ENCODE results near the gene BCAS3. TPM values are rescaled to one million over a fixed set of nuclear protein-coding genes. Genes with fewer than 3 reads are reported as not detected.

Gene BCAS3
- total and polyA plus RNA-seq, 4 donors: 11.6 to 47.6 (median 27.4) TPM

DNA sequence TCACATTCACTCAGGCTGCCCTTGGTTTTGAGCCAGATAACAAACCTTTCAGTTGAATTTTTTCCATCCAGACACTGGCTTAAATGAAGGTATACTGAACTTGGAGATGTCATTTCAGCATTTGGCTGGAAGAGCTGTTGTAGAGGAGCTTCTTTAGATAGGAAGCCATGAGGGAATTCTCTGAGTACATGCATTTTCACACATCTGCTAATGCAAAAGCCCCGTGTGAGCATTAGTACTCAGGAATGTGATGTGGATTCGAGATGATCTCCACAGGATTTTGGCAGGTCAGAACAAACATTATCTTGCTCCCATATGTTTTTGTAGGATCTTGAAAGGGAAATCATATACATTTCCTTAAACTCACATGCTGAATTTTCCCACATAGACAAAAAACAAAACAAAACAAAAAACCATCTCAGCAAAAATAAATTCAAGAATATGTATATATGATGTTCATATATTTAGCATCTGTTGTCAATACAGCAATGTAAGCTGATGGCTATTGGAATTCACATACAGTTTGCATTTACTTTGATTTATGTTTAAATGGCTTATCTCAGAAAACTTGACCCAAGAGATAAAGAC lies 444.8 kb downstream of the BCAS3 start:
- 73 to 85% methylated on average over 2 of the region's 2 CpGs for WGBS, 2 donors
- intact Hi-C loops (cut with DNase I): no loop called here
- H3K4me3 ChIP-seq (ENCODE audit: low read length in 2 of 2): no peak overlapping the region
- H3K36me3 ChIP-seq (ENCODE audit: control insufficient read depth in 1 of 2, insufficient read depth in 2 of 2, low read length in 1 of 2): no peaks in the 10 kb centered on the region
- H3K27ac ChIP-seq (ENCODE audit: low read depth in 1 of 2, low read length in 2 of 2): no peak overlapping the region
- no peak for ATAC-seq (ENCODE audit: low FRiP score)
- H3K27me3 ChIP-seq (ENCODE audit: control insufficient read depth in 1 of 2, insufficient read depth in 2 of 2, low read length in 1 of 2): no peaks in the 10 kb centered on the region
- no peaks in the 10 kb centered on the region for H3K9me3 ChIP-seq (ENCODE audit: control insufficient read depth, low read length)
- no peak for DNase-seq
- no peaks in the 10 kb centered on the region for H3K4me1 ChIP-seq (ENCODE audit: control insufficient read depth in 1 of 2, insufficient read depth in 2 of 2, low read length in 2 of 2)

DNA sequence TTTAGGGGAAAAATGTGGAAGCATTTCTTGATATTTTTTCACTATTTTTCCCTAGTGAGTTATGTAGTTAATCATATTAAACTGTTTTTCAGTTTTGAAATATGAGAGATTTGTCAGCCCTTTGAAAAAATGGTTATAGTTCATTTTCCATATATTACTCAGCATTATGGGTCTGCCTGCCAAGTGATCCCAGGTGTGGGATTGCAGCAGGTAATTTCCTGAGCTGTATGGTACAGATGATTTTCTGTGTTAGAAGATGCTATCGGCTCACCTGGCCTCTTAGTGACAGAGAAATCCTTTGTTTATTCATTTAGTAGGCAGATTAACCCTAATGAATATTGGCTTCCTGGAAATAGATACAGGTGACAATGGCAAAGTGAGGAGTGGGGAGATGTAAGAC lies 446.9 kb downstream of the BCAS3 start:
- H3K9me3 ChIP-seq (ENCODE audit: control insufficient read depth, low read length): no peaks in the 10 kb centered on the region
- H3K36me3 ChIP-seq (ENCODE audit: control insufficient read depth in 1 of 2, insufficient read depth in 2 of 2, low read length in 1 of 2): no peaks in the 10 kb centered on the region
- no peak for DNase-seq
- no peak overlapping the region for H3K4me3 ChIP-seq (ENCODE audit: low read length in 2 of 2)
- no peaks in the 10 kb centered on the region for H3K4me1 ChIP-seq (ENCODE audit: control insufficient read depth in 1 of 2, insufficient read depth in 2 of 2, low read length in 2 of 2)
- intact Hi-C loops (cut with DNase I): no loop called here
- no peaks in the 10 kb centered on the region for H3K27me3 ChIP-seq (ENCODE audit: control insufficient read depth in 1 of 2, insufficient read depth in 2 of 2, low read length in 1 of 2)
- WGBS, 2 donors: 97 to 100% methylated on average over 1 of the region's 1 CpG
- no peak overlapping the region for H3K27ac ChIP-seq (ENCODE audit: low read depth in 1 of 2, low read length in 2 of 2)
- ATAC-seq (ENCODE audit: low FRiP score): no peak

DNA sequence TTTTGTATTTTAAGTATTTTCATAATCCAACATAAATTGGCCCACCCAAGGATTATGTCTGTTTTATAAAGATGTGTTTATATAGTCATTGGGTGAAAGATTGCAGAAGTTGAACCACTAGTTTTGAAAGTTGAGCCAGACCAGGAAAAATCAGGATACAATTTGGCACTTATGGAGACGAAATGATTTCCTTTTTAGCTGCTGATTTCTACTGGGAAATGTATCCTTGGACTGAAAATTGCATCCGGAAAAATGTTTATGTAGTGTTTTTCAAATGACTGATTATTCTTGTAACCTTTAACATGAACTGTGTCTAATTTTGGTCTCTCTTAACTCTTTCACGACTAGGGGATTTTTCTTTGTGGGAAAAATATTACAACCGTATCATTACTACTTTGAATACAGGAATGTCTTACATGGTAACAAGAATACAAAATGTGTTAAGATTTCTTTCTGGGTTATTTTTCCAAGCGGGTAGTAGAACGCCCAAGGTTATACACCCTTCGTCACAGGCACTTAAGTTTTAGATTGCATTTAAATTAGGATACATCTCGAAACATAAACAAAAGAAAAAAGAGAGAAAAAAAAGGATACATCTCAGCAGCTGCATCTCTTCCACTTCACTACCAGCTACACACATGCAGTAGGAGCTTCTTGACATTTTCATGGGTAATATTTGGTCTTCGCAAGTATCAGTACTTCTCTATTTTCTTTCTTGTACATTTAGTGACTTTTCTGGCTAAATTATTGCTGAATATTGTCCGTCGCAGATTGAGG lies 449.0 kb downstream of the BCAS3 start:
- H3K27me3 ChIP-seq (ENCODE audit: control insufficient read depth in 1 of 2, insufficient read depth in 2 of 2, low read length in 1 of 2): no peaks in the 10 kb centered on the region
- WGBS, 2 donors: 59 to 65% methylated on average over 11 of the region's 11 CpGs
- ATAC-seq (ENCODE audit: low FRiP score): no peak
- DNase-seq: no peak
- no peak overlapping the region for H3K4me3 ChIP-seq (ENCODE audit: low read length in 2 of 2)
- no peak overlapping the region for H3K27ac ChIP-seq (ENCODE audit: low read depth in 1 of 2, low read length in 2 of 2)
- intact Hi-C loops (cut with DNase I): no loop called here
- no peaks in the 10 kb centered on the region for H3K9me3 ChIP-seq (ENCODE audit: control insufficient read depth, low read length)
- peaks cover 0 to 2% of the 10 kb centered on the region in 2 donors for H3K4me1 ChIP-seq (ENCODE audit: control insufficient read depth in 1 of 2, insufficient read depth in 2 of 2, low read length in 2 of 2)
- no peaks in the 10 kb centered on the region for H3K36me3 ChIP-seq (ENCODE audit: control insufficient read depth in 1 of 2, insufficient read depth in 2 of 2, low read length in 1 of 2)

DNA sequence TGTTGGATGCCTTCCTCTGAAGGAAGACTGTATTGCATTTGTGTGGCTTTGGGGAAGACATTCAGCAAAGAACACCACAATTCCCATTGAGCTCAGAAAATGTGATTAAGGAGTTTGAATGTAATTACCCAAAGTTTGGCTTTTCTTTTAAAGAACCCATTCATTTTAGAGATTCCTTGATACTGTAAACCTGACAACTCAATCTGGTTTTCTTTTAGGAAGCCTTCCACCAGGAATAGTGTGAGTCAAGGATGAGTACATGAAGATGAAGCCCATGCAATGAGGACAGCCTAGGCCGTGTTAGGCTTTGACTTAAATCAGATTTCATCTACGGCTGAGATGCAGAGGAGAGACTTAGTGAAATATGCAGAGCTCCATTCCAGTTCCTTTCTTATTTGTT lies 450.3 kb downstream of the BCAS3 start:
- H3K27ac ChIP-seq (ENCODE audit: low read depth in 1 of 2, low read length in 2 of 2): no peak overlapping the region
- intact Hi-C loops (cut with DNase I): no loop called here
- H3K36me3 ChIP-seq (ENCODE audit: control insufficient read depth in 1 of 2, insufficient read depth in 2 of 2, low read length in 1 of 2): no peaks in the 10 kb centered on the region
- no peak overlapping the region for H3K4me3 ChIP-seq (ENCODE audit: low read length in 2 of 2)
- WGBS, 2 donors: 81 to 85% methylated on average over 2 of the region's 2 CpGs
- no peaks in the 10 kb centered on the region for H3K27me3 ChIP-seq (ENCODE audit: control insufficient read depth in 1 of 2, insufficient read depth in 2 of 2, low read length in 1 of 2)
- peaks cover 2 to 6% of the 10 kb centered on the region in 2 donors for H3K4me1 ChIP-seq (ENCODE audit: control insufficient read depth in 1 of 2, insufficient read depth in 2 of 2, low read length in 2 of 2)
- ATAC-seq (ENCODE audit: low FRiP score) (no peak), DNase-seq (no peak)
- no peaks in the 10 kb centered on the region for H3K9me3 ChIP-seq (ENCODE audit: control insufficient read depth, low read length)

DNA sequence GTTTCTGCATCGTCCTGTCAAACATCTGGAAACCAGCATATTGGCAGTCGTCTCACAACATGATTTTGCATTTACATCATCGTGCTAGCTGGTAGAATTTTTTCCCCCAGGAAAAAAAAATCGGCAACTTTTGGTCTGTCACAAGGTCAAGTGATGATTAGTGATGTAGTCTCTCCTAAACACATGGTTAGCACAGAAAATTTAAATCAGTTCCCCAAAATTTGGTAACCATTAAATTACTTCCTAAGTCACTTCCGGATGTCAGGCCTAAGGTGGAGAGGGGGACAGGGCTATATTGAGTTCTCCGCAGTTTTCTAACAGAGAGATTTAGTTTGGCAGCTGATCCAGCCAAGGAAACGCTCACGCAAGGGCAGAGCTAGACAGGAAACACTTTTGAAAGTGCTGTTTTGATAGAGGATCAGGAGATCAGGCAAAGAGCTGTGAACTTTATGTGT lies 451.0 kb downstream of the BCAS3 start:
- 5 to 8% methylated on average over 8 of the region's 8 CpGs for WGBS, 2 donors
- peak; percentile 19 for ATAC-seq (ENCODE audit: low FRiP score)
- H3K4me1 ChIP-seq (ENCODE audit: control insufficient read depth in 1 of 2, insufficient read depth in 2 of 2, low read length in 2 of 2): peaks cover 2 to 6% of the 10 kb centered on the region in 2 donors
- no peaks in the 10 kb centered on the region for H3K9me3 ChIP-seq (ENCODE audit: control insufficient read depth, low read length)
- intact Hi-C loops (cut with DNase I): no loop called here
- H3K27me3 ChIP-seq (ENCODE audit: control insufficient read depth in 1 of 2, insufficient read depth in 2 of 2, low read length in 1 of 2): no peaks in the 10 kb centered on the region
- H3K4me3 ChIP-seq (ENCODE audit: low read length in 2 of 2): no peak overlapping the region
- no peak for DNase-seq
- peak overlapping the region in 1 of 2 donors; percentile 44 for H3K27ac ChIP-seq (ENCODE audit: low read depth in 1 of 2, low read length in 2 of 2)
- no peaks in the 10 kb centered on the region for H3K36me3 ChIP-seq (ENCODE audit: control insufficient read depth in 1 of 2, insufficient read depth in 2 of 2, low read length in 1 of 2)

DNA sequence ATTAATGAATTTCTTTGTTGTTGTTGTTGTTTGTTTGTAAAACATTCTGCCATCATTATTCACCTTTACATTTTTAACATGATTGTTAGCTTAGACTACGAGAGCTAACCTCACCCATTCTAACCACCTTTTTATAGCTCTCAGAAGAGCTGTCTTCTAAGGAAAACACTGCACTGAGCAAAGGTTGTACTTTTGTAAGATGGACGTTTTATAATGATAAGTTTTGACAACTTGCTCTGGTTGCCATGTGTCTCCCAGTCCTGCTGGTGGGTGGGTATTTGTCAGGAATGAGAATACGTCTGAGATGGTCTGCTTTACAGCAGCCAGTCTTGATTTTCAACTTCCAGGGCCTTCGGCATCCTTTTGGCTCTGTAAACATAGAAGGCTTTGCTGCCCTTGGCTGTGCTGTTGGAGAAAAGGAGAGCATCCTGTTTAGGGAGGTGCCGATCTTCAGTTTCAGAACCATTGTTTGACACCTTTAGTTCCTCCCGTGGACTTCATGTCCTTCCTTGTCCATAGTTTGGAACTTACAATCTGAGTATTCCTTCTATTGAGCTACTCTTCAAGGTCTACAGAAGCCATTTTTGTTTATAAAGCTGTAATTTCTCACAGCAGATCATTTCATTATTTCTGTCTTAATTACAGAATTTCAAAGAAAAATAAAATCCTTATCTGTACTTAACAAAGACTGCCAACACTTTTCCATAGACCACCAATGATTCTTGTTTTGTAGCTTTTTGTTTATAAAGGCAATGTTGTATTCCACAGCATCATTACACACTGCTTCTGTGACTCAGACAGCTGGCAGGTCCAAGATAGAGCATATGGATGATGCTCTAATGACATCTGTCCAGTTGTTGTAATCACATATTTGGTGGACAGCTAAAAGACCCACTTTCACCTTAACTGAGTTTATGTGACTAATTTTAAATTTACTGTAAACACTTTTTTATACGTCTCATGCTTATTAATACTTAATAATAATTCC lies 451.9 kb downstream of the BCAS3 start:
- ATAC-seq (ENCODE audit: low FRiP score): no peak
- H3K9me3 ChIP-seq (ENCODE audit: control insufficient read depth, low read length): no peaks in the 10 kb centered on the region
- 64 to 67% methylated on average over 7 of the region's 7 CpGs for WGBS, 2 donors
- intact Hi-C loops (cut with DNase I): loop anchor here in 1 of 2 donors (5.0 kb wide), 1 partner anchor 273 kb away; no protein-coding TSS in a partner anchor
- DNase-seq: no peak
- no peaks in the 10 kb centered on the region for H3K36me3 ChIP-seq (ENCODE audit: control insufficient read depth in 1 of 2, insufficient read depth in 2 of 2, low read length in 1 of 2)
- H3K27ac ChIP-seq (ENCODE audit: low read depth in 1 of 2, low read length in 2 of 2): peak overlapping the region in 1 of 2 donors; percentile 17
- peaks cover 2 to 6% of the 10 kb centered on the region in 2 donors for H3K4me1 ChIP-seq (ENCODE audit: control insufficient read depth in 1 of 2, insufficient read depth in 2 of 2, low read length in 2 of 2)
- H3K4me3 ChIP-seq (ENCODE audit: low read length in 2 of 2): no peak overlapping the region
- H3K27me3 ChIP-seq (ENCODE audit: control insufficient read depth in 1 of 2, insufficient read depth in 2 of 2, low read length in 1 of 2): no peaks in the 10 kb centered on the region

DNA sequence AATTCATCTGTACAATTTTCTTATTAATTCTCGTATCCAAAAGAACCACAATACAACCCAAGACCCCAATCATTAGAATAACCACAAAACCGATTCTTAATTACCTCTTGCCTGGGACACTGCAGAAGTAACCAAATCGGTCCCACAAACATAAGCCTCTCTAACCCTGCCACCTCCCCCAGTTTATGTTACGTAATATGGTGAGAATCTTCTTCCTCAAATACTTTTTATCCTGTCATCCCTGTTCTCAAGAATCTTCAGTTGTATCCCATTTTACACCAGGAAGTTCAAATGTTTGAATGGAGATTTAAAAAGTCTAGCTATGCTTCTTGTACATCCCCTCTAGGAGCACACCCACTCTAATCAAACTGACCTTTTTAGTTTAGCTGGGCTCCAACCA lies 452.7 kb downstream of the BCAS3 start:
- Histone ChIP-seq H3K9me3 (ENCODE audit: control insufficient read depth, low read length) (no peaks in the 10 kb centered on the region), H3K27me3 (ENCODE audit: control insufficient read depth in 1 of 2, insufficient read depth in 2 of 2, low read length in 1 of 2) (no peaks in the 10 kb centered on the region), H3K4me1 (ENCODE audit: control insufficient read depth in 1 of 2, insufficient read depth in 2 of 2, low read length in 2 of 2) (peaks cover 2 to 6% of the 10 kb centered on the region in 2 donors), H3K36me3 (ENCODE audit: control insufficient read depth in 1 of 2, insufficient read depth in 2 of 2, low read length in 1 of 2) (no peaks in the 10 kb centered on the region), H3K4me3 (ENCODE audit: low read length in 2 of 2) (no peak overlapping the region), H3K27ac (ENCODE audit: low read depth in 1 of 2, low read length in 2 of 2) (no peak overlapping the region)
- intact Hi-C loops (cut with DNase I): loop anchor here in 1 of 2 donors (5.0 kb wide), 1 partner anchor 272 kb away; no protein-coding TSS in a partner anchor
- DNase-seq (no peak), ATAC-seq (ENCODE audit: low FRiP score) (no peak)
- 97% methylated on average over 4 of the region's 4 CpGs for WGBS, 2 donors

DNA sequence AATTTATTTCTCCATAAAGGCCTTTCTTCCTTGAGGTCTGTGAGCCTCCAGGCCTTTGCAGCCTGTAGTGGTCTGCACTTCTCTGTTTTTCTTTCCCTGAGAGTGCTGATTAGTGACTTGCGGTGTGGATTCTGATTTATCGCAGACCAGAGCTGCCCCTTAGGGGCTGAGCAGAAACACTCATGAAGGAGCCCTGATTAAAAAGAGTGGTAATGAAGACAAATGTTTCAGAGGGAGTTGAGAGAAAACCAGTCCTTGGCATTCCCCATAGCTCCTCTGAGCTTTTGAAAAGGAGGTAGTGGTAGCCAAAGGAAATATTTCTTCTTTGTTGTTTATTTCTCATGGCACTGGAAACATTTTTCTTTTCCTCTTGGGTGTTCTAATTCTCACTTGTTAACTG lies 453.9 kb downstream of the BCAS3 start:
- DNase-seq: no peak
- WGBS, 2 donors: 0 to 8% methylated on average over 2 of the region's 2 CpGs

More for the DNA sequence above, 453.9 kb downstream of the BCAS3 start:
- ATAC-seq (ENCODE audit: low FRiP score): no peak
- no peaks in the 10 kb centered on the region for H3K36me3 ChIP-seq (ENCODE audit: control insufficient read depth in 1 of 2, insufficient read depth in 2 of 2, low read length in 1 of 2)
- H3K4me1 ChIP-seq (ENCODE audit: control insufficient read depth in 1 of 2, insufficient read depth in 2 of 2, low read length in 2 of 2): peaks cover 2 to 6% of the 10 kb centered on the region in 2 donors
- peak overlapping the region in 1 of 2 donors; percentile 67 for H3K27ac ChIP-seq (ENCODE audit: low read depth in 1 of 2, low read length in 2 of 2)
- H3K27me3 ChIP-seq (ENCODE audit: control insufficient read depth in 1 of 2, insufficient read depth in 2 of 2, low read length in 1 of 2): no peaks in the 10 kb centered on the region
- no peak overlapping the region for H3K4me3 ChIP-seq (ENCODE audit: low read length in 2 of 2)
- intact Hi-C loops (cut with DNase I): loop anchor here in 1 of 2 donors (5.0 kb wide), 1 partner anchor 271 kb away; no protein-coding TSS in a partner anchor
- H3K9me3 ChIP-seq (ENCODE audit: control insufficient read depth, low read length): no peaks in the 10 kb centered on the region
